GM12865 (cell line): ENCODE data around the gene ADAM12.

Experiments
- DNase-seq: peaks from one replicate; pipeline ENCODE4 v3.0.0; 2010; ENCODE audit warnings: low read depth
- H3K4me3 ChIP-seq: 2 replicates; pipeline ENCODE4 v1.5.1; 2011; ENCODE audit warnings: mild to moderate bottlenecking, low read depth, low read length, control low read depth
- CTCF ChIP-seq: IDR thresholded peaks from 2 replicates; pipeline ENCODE4 v1.5.1; 2011; ENCODE audit warnings: low read length, control low read depth, low read depth, inconsistent platforms; ENCODE audit not compliant: insufficient read depth; ENCODE audit errors: missing control alignments

Gene ADAM12

GRCh38 chr10:126090911-126091728 is 297.2 kb downstream of the ADAM12 start:
- no peak for DNase-seq
- no peak for TF ChIP-seq CTCF
- no peak overlapping the region for H3K4me3 ChIP-seq

- no peak for TF ChIP-seq CTCF
- H3K4me3 ChIP-seq, result no peak overlapping the region
- no peak for DNase-seq
Measured at GRCh38 chr10:126090443-126090842, 297.8 kb downstream of the ADAM12 start.

- no peak for DNase-seq
- H3K4me3 ChIP-seq, result no peak overlapping the region
- no peak for TF ChIP-seq CTCF
Measured at GRCh38 chr10:126087796-126088505, 300.3 kb downstream of the ADAM12 start.

GRCh38 chr10:126087153-126087680 is 301.1 kb downstream of the ADAM12 start:
- H3K4me3 ChIP-seq, result no peak overlapping the region
- no peak for DNase-seq
- no peak for TF ChIP-seq CTCF

GRCh38 chr10:126085806-126086205 is 302.5 kb downstream of the ADAM12 start:
- DNase-seq, result no peak
- TF ChIP-seq CTCF, result no peak

GRCh38 chr10:126084369-126084768 is 303.9 kb downstream of the ADAM12 start:
- no peak for TF ChIP-seq CTCF
- no peak overlapping the region for H3K4me3 ChIP-seq
- DNase-seq, result no peak

More at GRCh38 chr10:126085806-126086205, 302.5 kb downstream of the ADAM12 start:
- no peak overlapping the region for H3K4me3 ChIP-seq

- DNase-seq, result no peak
- TF ChIP-seq CTCF, result no peak
- H3K4me3 ChIP-seq, result no peak overlapping the region
Measured at GRCh38 chr10:126083009-126083408, 305.3 kb downstream of the ADAM12 start.
